ENCODE results near the gene PERM1. TPM values are rescaled to one million over a fixed set of nuclear protein-coding genes. Genes with fewer than 3 reads are reported as not detected.

Gene PERM1
- total RNA-seq, 1 donor from 2014 or later: not detected

Other genes with a start within 250 kb of the PERM1 start
- not detected in 2 replicates for gene SAMD11, start 58.2 kb downstream of the PERM1 start, total RNA-seq
- 90.0 and 93.1 TPM in 2 replicates for gene NOC2L, start 22.8 kb downstream of the PERM1 start, total RNA-seq
- 26.0 and 28.3 TPM in 2 replicates for gene KLHL17, start 21.5 kb downstream of the PERM1 start, total RNA-seq
- 2.2 and 2.4 TPM in 2 replicates for gene PLEKHN1, start 15.6 kb downstream of the PERM1 start, total RNA-seq
- gene HES4, start 18.0 kb upstream of the PERM1 start, total RNA-seq: 0.39 and 0.46 TPM in 2 replicates
- 210 and 211 TPM in 2 replicates for gene ISG15, start 31.4 kb upstream of the PERM1 start, total RNA-seq
- 12.7 and 12.9 TPM in 2 replicates for gene AGRN, start 38.0 kb upstream of the PERM1 start, total RNA-seq
- not detected in 2 replicates for gene RNF223, start 92.2 kb upstream of the PERM1 start, total RNA-seq
- gene C1orf159, start 134.0 kb upstream of the PERM1 start, total RNA-seq: 22.9 and 23.7 TPM in 2 replicates
- 1.7 and 3.7 TPM in 2 replicates for gene TTLL10, start 191.8 kb upstream of the PERM1 start, total RNA-seq
- gene TNFRSF18, start 224.5 kb upstream of the PERM1 start, total RNA-seq: 175 and 176 TPM in 2 replicates
- 406 and 418 TPM in 2 replicates for gene TNFRSF4, start 232.1 kb upstream of the PERM1 start, total RNA-seq
- 161 and 167 TPM in 2 replicates for gene SDF4, start 249.9 kb upstream of the PERM1 start, total RNA-seq

Measured in T-helper 1 cell treated with Interleukin-12 subunit alpha and Interleukin-12 subunit beta and Interleukin-4 antibody, amounts not matched to agents 30 ng/mL and 1 ng/mL, for 36 hours (primary cell).